Progenitor cell of endocrine pancreas (in vitro differentiated cells): ENCODE measurements around the gene ZNF546. TPM values are rescaled to one million over a fixed set of nuclear protein-coding genes. Genes with fewer than 3 reads are reported as not detected.

Experiments
- DNase-seq: peaks from one replicate; pipeline ENCODE4 v3.0.0; 2021; ENCODE audit warnings: low spot score; ENCODE audit not compliant: unreplicated experiment
- H3K27ac Mint-ChIP-seq: 2 replicates; pipeline ENCODE4 v1.8.0; 2021; ENCODE audit warnings: mild to moderate bottlenecking, moderate library complexity, mixed read lengths
- H3K27me3 Mint-ChIP-seq: 2 replicates; pipeline ENCODE4 v1.8.0; 2021; ENCODE audit warnings: mixed read lengths
- H3K36me3 Mint-ChIP-seq: 2 replicates; pipeline ENCODE4 v1.8.0; 2022; ENCODE audit warnings: mixed read lengths; ENCODE audit not compliant: insufficient read depth
- H3K4me1 Mint-ChIP-seq: 2 replicates; pipeline ENCODE4 v1.8.0; 2021; ENCODE audit warnings: low read depth, mixed read lengths
- H3K4me3 Mint-ChIP-seq: 2 replicates; pipeline ENCODE4 v1.8.0; 2021; ENCODE audit warnings: low read depth, mild to moderate bottlenecking, moderate library complexity, mixed read lengths
- H3K9me3 Mint-ChIP-seq: 2 replicates; pipeline ENCODE4 v1.8.0; 2021; ENCODE audit warnings: low read depth, mixed read lengths
- total RNA-seq: library from RNA; stranded (reverse); gene quantifications from 2 replicates; pipeline ENCODE4 v1.2.1, GENCODE V29; 2021
- TF ChIP-seq, protein P1 (sequence below): fragments of 200-600 bp; sonication (generic); IDR thresholded peaks from one replicate; pipeline ENCODE4 v1.5.0; 2021; ENCODE audit warnings: antibody characterized with exemption, mild to moderate bottlenecking; ENCODE audit not compliant: unreplicated experiment

ZNF546 gene
- total RNA-seq, 1 donor from 2014 or later: 5.9 TPM

DNA sequence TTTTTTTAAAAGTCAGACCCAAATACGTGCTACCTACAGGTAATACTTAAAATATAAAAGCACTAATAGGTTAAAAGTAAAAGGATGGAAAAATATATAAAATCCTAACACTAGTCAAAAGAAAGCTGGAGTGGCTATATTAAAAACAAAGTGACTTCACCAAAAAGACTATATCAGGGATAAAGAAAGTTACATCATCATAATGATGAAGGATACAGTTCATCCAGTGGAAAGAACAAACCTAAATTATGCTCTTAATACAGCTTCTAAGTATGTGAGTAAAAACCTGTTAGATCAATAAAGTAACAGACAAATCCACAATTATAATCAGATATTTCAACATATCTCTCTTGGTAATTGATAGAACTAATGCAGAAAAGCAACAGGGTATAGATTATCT, 60.3 kb downstream of the ZNF546 start:
- Mint-ChIP-seq H3K36me3 (peaks cover 30% of the 10 kb centered on the region), H3K9me3 (peaks cover 48% of the 10 kb centered on the region), H3K27me3 (no peaks in the 10 kb centered on the region), H3K4me1 (peaks cover 14% of the 10 kb centered on the region), H3K27ac (no peak overlapping the region), H3K4me3 (peak overlapping the region; percentile 99)
- TF ChIP-seq, protein P1, sequence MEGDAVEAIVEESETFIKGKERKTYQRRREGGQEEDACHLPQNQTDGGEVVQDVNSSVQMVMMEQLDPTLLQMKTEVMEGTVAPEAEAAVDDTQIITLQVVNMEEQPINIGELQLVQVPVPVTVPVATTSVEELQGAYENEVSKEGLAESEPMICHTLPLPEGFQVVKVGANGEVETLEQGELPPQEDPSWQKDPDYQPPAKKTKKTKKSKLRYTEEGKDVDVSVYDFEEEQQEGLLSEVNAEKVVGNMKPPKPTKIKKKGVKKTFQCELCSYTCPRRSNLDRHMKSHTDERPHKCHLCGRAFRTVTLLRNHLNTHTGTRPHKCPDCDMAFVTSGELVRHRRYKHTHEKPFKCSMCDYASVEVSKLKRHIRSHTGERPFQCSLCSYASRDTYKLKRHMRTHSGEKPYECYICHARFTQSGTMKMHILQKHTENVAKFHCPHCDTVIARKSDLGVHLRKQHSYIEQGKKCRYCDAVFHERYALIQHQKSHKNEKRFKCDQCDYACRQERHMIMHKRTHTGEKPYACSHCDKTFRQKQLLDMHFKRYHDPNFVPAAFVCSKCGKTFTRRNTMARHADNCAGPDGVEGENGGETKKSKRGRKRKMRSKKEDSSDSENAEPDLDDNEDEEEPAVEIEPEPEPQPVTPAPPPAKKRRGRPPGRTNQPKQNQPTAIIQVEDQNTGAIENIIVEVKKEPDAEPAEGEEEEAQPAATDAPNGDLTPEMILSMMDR: no peak
- DNase-seq: no peak

DNA sequence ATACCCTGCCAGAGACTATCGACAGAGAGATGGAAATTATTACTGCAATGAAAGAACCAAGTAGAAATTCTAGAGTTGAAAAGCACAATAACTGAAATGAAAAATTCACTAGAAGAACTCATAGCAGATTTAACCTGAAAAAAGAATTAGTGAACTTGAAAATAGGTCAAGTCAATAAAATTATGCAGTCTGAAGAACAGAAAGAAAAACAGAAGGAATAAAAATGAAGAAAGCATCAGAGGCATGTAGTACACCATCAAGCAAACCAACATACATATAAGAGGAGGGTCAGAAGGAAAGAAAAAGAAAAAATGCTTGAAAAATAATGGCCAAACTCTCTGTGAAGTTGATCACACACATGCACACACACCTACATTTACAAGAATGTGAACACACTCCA, 62.8 kb downstream of the ZNF546 start:
- Mint-ChIP-seq H3K4me1 (peaks cover 10% of the 10 kb centered on the region), H3K36me3 (peaks cover 10% of the 10 kb centered on the region), H3K27me3 (no peaks in the 10 kb centered on the region), H3K9me3 (peaks cover 46% of the 10 kb centered on the region), H3K27ac (no peak overlapping the region), H3K4me3 (no peak overlapping the region)
- no peak for DNase-seq
- TF ChIP-seq, protein P1: no peak

DNA sequence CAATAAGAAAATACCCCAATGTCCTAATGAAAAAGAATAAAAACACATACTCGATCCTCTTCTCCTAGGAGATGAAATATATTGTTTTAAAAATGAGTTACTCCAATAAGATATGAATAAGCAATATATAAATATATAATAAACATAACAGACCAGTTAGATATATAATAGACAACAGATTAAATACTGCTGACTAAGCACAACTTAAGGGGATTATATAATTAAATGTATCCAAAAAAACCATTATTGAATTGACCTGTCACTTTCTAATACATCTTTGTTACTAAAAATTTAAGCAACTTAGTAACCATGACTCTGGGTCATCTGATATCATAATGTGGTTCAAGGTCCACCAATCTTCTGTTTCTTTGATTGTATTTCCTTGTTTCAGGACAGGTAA, 73.2 kb downstream of the ZNF546 start:
- H3K4me1 Mint-ChIP-seq: no peaks in the 10 kb centered on the region

More for the DNA sequence above, 73.2 kb downstream of the ZNF546 start:
- H3K36me3 Mint-ChIP-seq: peaks cover 66% of the 10 kb centered on the region
- no peak overlapping the region for H3K4me3 Mint-ChIP-seq
- TF ChIP-seq, protein P1: no peak
- no peak for DNase-seq
- H3K27ac Mint-ChIP-seq: no peak overlapping the region
- H3K9me3 Mint-ChIP-seq: peaks cover 55% of the 10 kb centered on the region
- H3K27me3 Mint-ChIP-seq: no peaks in the 10 kb centered on the region

Other genes starting within 250 kb of the ZNF546 start
- not detected in 2 replicates for gene LEUTX, start 218.2 kb upstream of the ZNF546 start, total RNA-seq
- gene DYRK1B, start 162.9 kb upstream of the ZNF546 start, total RNA-seq: 80.7 and 90.7 TPM in 2 replicates
- 250 and 271 TPM in 2 replicates for gene FBL, start 150.7 kb upstream of the ZNF546 start, total RNA-seq
- 0.80 and 1.2 TPM in 2 replicates for gene FCGBP, start 62.4 kb upstream of the ZNF546 start, total RNA-seq
- gene PSMC4, start 25.9 kb upstream of the ZNF546 start, total RNA-seq: 95.9 and 100 TPM in 2 replicates
- 40.6 and 45.9 TPM in 2 replicates for gene ZNF780B, start 59.2 kb downstream of the ZNF546 start, total RNA-seq
- 25.5 and 27.4 TPM in 2 replicates for gene ZNF780A, start 93.9 kb downstream of the ZNF546 start, total RNA-seq
- 35.3 and 37.2 TPM in 2 replicates for gene MAP3K10, start 194.4 kb downstream of the ZNF546 start, total RNA-seq
- gene TTC9B, start 221.3 kb downstream of the ZNF546 start, total RNA-seq: not detected in 2 replicates
- 0.50 and 0.78 TPM in 2 replicates for gene CCNP, start 229.6 kb downstream of the ZNF546 start, total RNA-seq